AG04449 (cell line): ENCODE data around the gene COL23A1.

Source experiments
- CTCF ChIA-PET: fragments of 350-600 bp; formaldehyde crosslinking; extraction: SDS; loops from one replicate; lab custom pipeline; 2021; ENCODE audit warnings: antibody characterized with exemption; lab: Yijun Ruan, JAX
- POLR2A ChIA-PET: fragments of 400-600, 350-600 bp; formaldehyde crosslinking; extraction: SDS; loops from one replicate; lab custom pipeline; 2020; ENCODE audit warnings: antibody characterized with exemption, inconsistent platforms; lab: Yijun Ruan, JAX
- DNase-seq: peaks from one replicate; pipeline ENCODE4 v3.0.0-alpha.2; 2010; ENCODE audit warnings: low read depth, low spot score
- H3K4me3 ChIP-seq: 2 replicates; pipeline ENCODE4 v1.5.1; 2011; ENCODE audit warnings: low read depth, mild to moderate bottlenecking, control low read depth, low read length
- TF ChIP-seq, protein P1 (sequence below): IDR thresholded peaks from one replicate; pipeline ENCODE4 v1.5.1; 2011; ENCODE audit warnings: mild to moderate bottlenecking, moderate library complexity, low read length, control low read depth, inconsistent platforms; ENCODE audit not compliant: insufficient read depth; ENCODE audit errors: missing control alignments

Gene COL23A1

DNA sequence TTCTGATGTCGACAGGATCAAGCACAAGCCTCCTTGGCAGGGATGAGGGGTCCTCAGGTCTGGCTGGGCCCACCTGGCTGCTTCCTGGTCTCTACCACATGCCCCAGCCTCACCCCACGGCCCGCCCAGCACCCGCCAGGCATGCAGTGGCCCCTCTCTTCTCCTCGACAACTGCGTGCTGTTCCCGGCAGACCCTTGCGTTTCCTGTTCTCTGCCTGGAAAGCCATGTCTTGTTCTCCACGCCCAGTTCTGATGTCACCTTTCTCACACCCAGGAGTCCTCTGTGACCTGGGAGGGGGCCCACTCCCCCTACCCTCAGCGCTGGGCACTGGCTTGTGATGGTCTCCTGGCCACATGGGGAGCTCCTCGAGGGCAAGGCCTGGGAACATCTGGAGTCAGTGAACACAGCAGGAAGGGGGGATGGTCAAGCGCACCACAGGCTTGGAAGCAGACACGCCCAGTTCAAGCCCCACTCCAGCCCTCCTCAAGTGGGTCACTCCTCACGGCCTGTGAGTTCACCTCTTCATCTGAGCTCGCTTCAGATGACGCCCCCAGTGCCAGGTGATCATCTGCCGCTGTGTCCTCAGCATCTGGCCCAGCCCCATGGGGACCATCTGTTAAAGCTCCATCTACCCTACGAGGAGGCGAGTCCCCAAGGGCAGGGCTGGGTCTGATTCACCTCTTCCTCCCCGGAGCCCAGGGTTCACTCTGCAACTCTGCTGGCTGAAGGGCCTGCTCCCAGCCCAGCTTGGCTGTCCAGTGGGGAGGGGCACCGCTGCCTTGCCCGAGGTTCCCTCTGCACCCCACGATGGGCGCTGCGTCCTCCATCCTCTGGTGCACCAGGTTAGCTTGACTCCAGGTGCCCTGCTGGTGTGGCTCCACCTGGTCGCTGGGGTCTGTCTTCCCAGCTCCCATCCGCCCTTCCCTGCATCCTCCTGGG is 224.4 kb downstream of the COL23A1 start:
- TF ChIP-seq, protein P1, sequence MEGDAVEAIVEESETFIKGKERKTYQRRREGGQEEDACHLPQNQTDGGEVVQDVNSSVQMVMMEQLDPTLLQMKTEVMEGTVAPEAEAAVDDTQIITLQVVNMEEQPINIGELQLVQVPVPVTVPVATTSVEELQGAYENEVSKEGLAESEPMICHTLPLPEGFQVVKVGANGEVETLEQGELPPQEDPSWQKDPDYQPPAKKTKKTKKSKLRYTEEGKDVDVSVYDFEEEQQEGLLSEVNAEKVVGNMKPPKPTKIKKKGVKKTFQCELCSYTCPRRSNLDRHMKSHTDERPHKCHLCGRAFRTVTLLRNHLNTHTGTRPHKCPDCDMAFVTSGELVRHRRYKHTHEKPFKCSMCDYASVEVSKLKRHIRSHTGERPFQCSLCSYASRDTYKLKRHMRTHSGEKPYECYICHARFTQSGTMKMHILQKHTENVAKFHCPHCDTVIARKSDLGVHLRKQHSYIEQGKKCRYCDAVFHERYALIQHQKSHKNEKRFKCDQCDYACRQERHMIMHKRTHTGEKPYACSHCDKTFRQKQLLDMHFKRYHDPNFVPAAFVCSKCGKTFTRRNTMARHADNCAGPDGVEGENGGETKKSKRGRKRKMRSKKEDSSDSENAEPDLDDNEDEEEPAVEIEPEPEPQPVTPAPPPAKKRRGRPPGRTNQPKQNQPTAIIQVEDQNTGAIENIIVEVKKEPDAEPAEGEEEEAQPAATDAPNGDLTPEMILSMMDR: no peak
- POLR2A ChIA-PET: no interaction called here
- CTCF ChIA-PET: no interaction called here
- H3K4me3 ChIP-seq: no peak overlapping the region
- DNase-seq: no peak

GRCh38 chr5:178364326-178364675 is 225.9 kb downstream of the COL23A1 start:
- ChIA-PET POLR2A (no interaction called here), CTCF (no interaction called here)
- TF ChIP-seq, protein P1: no peak
- DNase-seq: no peak
- no peak overlapping the region for H3K4me3 ChIP-seq

DNA sequence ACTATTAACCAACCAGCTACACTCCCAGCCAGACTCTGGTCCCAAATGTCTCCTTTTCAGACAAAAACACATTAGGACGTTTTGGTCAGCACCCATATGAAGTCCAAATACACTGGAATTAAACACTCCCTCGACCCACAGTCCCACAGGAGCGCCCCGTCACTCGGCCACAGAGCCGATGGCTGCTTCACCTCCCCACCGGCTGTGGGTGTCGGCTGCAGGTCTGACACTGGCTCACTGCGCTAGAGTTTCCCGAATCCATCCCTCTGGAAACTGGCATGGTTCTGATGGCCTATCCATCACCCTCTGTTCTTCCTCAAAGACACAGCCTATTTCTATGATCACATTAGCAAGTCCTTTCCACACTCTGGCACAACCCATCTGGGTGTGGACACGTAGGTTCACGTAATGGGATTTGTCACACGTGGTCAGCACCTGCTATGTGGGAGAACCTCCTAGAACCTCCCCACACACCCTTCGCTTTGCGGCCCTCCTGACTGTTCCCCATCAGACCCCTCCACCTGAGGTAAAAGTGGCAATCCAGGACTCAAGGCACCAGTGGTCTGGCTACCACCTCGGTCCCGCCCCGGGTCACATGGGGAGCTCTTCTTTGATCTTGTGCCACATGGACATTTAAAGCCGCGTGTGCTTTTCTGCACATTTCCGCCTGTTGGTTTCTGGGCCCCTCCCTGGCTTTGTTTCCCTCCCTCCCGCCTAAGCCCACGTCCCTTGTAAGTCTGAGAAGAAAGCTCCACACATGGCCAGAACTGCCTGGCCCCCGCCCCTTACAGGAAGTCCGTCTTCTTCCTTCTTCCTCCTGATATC is 226.5 kb downstream of the COL23A1 start:
- ChIA-PET POLR2A (no interaction called here), CTCF (no interaction called here)
- TF ChIP-seq, protein P1: no peak
- DNase-seq: no peak
- no peak overlapping the region for H3K4me3 ChIP-seq

- TF ChIP-seq, protein P1: no peak
- CTCF ChIA-PET: no interaction called here
- no peak overlapping the region for H3K4me3 ChIP-seq
- POLR2A ChIA-PET: no interaction called here
- DNase-seq: no peak
These were observed 228.3 kb downstream of the COL23A1 start for GRCh38 chr5:178361657-178362445.

GRCh38 chr5:178360926-178361235 is 229.3 kb downstream of the COL23A1 start:
- TF ChIP-seq, protein P1: no peak
- POLR2A ChIA-PET: no interaction called here
- H3K4me3 ChIP-seq: no peak overlapping the region
- CTCF ChIA-PET: no interaction called here
- no peak for DNase-seq
